Astrocyte of the cerebellum (primary cell): Measurements from ENCODE around the gene AQP7.

ENCODE experiments used
- DNase-seq: peaks from one replicate; pipeline ENCODE4 v3.0.0-alpha.2; 2011; ENCODE audit warnings: low read depth
- H3K4me3 ChIP-seq: 2 replicates; pipeline ENCODE4 v1.5.1; 2011; ENCODE audit warnings: mild to moderate bottlenecking, low read depth, low read length, moderate library complexity
- CTCF ChIP-seq: IDR thresholded peaks from 2 replicates; pipeline ENCODE4 v1.5.1; 2012; ENCODE audit warnings: low read length, low read depth, moderate library complexity, mild to moderate bottlenecking; ENCODE audit errors: missing control alignments
- in situ Hi-C: cut with HindIII; loops from 2 replicates; pipeline ENCODE4 v1.10.0; 2017; ENCODE audit warnings: low sequenced_read_pairs

AQP7 gene

GRCh38 chr9:33445389-33446239 lies 43.2 kb upstream of the AQP7 start:
- in situ Hi-C loops, result no loop called here
- no peak for DNase-seq
- no peak overlapping the region for H3K4me3 ChIP-seq
- TF ChIP-seq CTCF, result no peak

- no peak overlapping the region for H3K4me3 ChIP-seq
- TF ChIP-seq CTCF, result no peak
- no peak for DNase-seq
- in situ Hi-C loops, result no loop called here
These were observed 41.2 kb upstream of the AQP7 start for GRCh38 chr9:33443464-33444154.

- in situ Hi-C loops, result no loop called here
- TF ChIP-seq CTCF, result no peak
- no peak overlapping the region for H3K4me3 ChIP-seq
- DNase-seq, result no peak
These were observed 40.7 kb upstream of the AQP7 start for GRCh38 chr9:33443047-33443446.

- no peak overlapping the region for H3K4me3 ChIP-seq
- in situ Hi-C loops, result no loop called here
- no peak for TF ChIP-seq CTCF
- no peak for DNase-seq
These were observed 39.8 kb upstream of the AQP7 start for GRCh38 chr9:33442125-33442524.

GRCh38 chr9:33440609-33441008 lies 38.2 kb upstream of the AQP7 start:
- no peak for TF ChIP-seq CTCF
- H3K4me3 ChIP-seq, result no peak overlapping the region
- DNase-seq, result no peak
- in situ Hi-C loops, result no loop called here

GRCh38 chr9:33440204-33440603 lies 37.8 kb upstream of the AQP7 start:
- no peak for TF ChIP-seq CTCF
- in situ Hi-C loops, result no loop called here
- DNase-seq, result no peak
- no peak overlapping the region for H3K4me3 ChIP-seq
